ENCODE measurements around the gene PCDHGC3. TPM values are rescaled to one million over a fixed set of nuclear protein-coding genes. Genes with fewer than 3 reads are reported as not detected.

PCDHGC3 gene
- polyA plus RNA-seq, 3 donors, result 21.7 to 106 (median 37.2) TPM

- no peak overlapping the region for H3K27ac ChIP-seq (ENCODE audit: low read depth, low read length)
- 75 to 85% (median 83%) methylated on average over 7 of the region's 7 CpGs for WGBS, 3 donors
These were observed 26.0 kb downstream of the PCDHGC3 start for GRCh38 chr5:141501761-141502160.

GRCh38 chr5:141503681-141504080, 27.9 kb downstream of the PCDHGC3 start:
- no peak overlapping the region for H3K27ac ChIP-seq (ENCODE audit: low read depth, low read length)
- 96 to 99% (median 96%) methylated on average over 2 of the region's 2 CpGs for WGBS, 3 donors

- 94 to 98% (median 98%) methylated on average over 4 of the region's 4 CpGs for WGBS, 3 donors
These were observed 28.4 kb downstream of the PCDHGC3 start for GRCh38 chr5:141504216-141504615.

GRCh38 chr5:141506381-141507155, 30.8 kb downstream of the PCDHGC3 start:
- no peak overlapping the region for H3K27ac ChIP-seq (ENCODE audit: low read depth, low read length)
- 86 to 88% (median 86%) methylated on average over 7 to 8 of the region's 8 CpGs for WGBS, 3 donors

More at GRCh38 chr5:141504216-141504615, 28.4 kb downstream of the PCDHGC3 start:
- H3K27ac ChIP-seq (ENCODE audit: low read depth, low read length), result no peak overlapping the region

- no peak overlapping the region for H3K27ac ChIP-seq (ENCODE audit: low read depth, low read length)
- WGBS, 3 donors, result 40 to 65% (median 42%) methylated on average over 11 of the region's 11 CpGs
These were observed 31.8 kb downstream of the PCDHGC3 start for GRCh38 chr5:141507387-141508091.

GRCh38 chr5:141508440-141508797, 32.7 kb downstream of the PCDHGC3 start:
- no peak overlapping the region for H3K27ac ChIP-seq (ENCODE audit: low read depth, low read length)
- WGBS, 3 donors, result 27 to 48% (median 36%) methylated on average over 9 of the region's 9 CpGs

GRCh38 chr5:141508798-141509611, 33.2 kb downstream of the PCDHGC3 start:
- H3K27ac ChIP-seq (ENCODE audit: low read depth, low read length), result no peak overlapping the region
- WGBS, 3 donors, result 19 to 51% (median 23%) methylated on average over 19 to 23 of the region's 23 CpGs

GRCh38 chr5:141510160-141510559, 34.4 kb downstream of the PCDHGC3 start:
- WGBS, 3 donors, result 91 to 93% (median 91%) methylated on average over 8 to 9 of the region's 9 CpGs
- no peak overlapping the region for H3K27ac ChIP-seq (ENCODE audit: low read depth, low read length)

- 90 to 94% (median 92%) methylated on average over 14 of the region's 14 CpGs for WGBS, 3 donors
- no peak overlapping the region for H3K27ac ChIP-seq (ENCODE audit: low read depth, low read length)
These were observed 35.3 kb downstream of the PCDHGC3 start for GRCh38 chr5:141510850-141511601.

- WGBS, 3 donors, result 55 to 68% (median 66%) methylated on average over 4 of the region's 4 CpGs
These were observed 36.1 kb downstream of the PCDHGC3 start for GRCh38 chr5:141511771-141512325.

GRCh38 chr5:141512390-141512910, 36.7 kb downstream of the PCDHGC3 start:
- H3K27ac ChIP-seq (ENCODE audit: low read depth, low read length), result no peak overlapping the region
- WGBS, 3 donors, result 2 to 20% (median 14%) methylated on average over 28 of the region's 28 CpGs

More at GRCh38 chr5:141511771-141512325, 36.1 kb downstream of the PCDHGC3 start:
- H3K27ac ChIP-seq (ENCODE audit: low read depth, low read length), result no peak overlapping the region

- no peak overlapping the region for H3K27ac ChIP-seq (ENCODE audit: low read depth, low read length)
- 2 to 11% (median 5%) methylated on average over 42 to 43 of the region's 43 CpGs for WGBS, 3 donors
These were observed 37.3 kb downstream of the PCDHGC3 start for GRCh38 chr5:141512911-141513626.

- H3K27ac ChIP-seq (ENCODE audit: low read depth, low read length), result no peak overlapping the region
- WGBS, 3 donors, result 12 to 19% (median 17%) methylated on average over 29 of the region's 29 CpGs
These were observed 38.0 kb downstream of the PCDHGC3 start for GRCh38 chr5:141513627-141514329.

- no peak overlapping the region for H3K27ac ChIP-seq (ENCODE audit: low read depth, low read length)
- 62 to 78% (median 64%) methylated on average over 6 of the region's 6 CpGs for WGBS, 3 donors
These were observed 38.8 kb downstream of the PCDHGC3 start for GRCh38 chr5:141514330-141515133.

GRCh38 chr5:141515141-141515540, 39.4 kb downstream of the PCDHGC3 start:
- WGBS, 3 donors, result 80 to 89% (median 87%) methylated on average over 3 of the region's 3 CpGs
- H3K27ac ChIP-seq (ENCODE audit: low read depth, low read length), result no peak overlapping the region

All from adipose tissue (tissue), 3 donors.